Esophagus mucosa (tissue), 1 donor: Measurements from ENCODE around the gene PCSK6. TPM values are rescaled to one million over a fixed set of nuclear protein-coding genes. Genes with fewer than 3 reads are reported as not detected.
"Not testable (repeated sequence)": the region's sequence is repeated elsewhere in the genome, so short reads cannot be mapped to it uniquely, and the experiment has no call there.

Source experiments
- ATAC-seq: fragments of 200-7000 bp; cut with Tn5 transposase; one replicate; pipeline ENCODE4 v1.9.1; 2020
- total RNA-seq: library from RNA; stranded (reverse); gene quantifications from one replicate; pipeline ENCODE4 v1.2.4, GENCODE V29; 2023
- donor health status: DM: yes; HTN: yes; CAD: no.

Gene PCSK6
- total RNA-seq, 1 donor from 2014 or later = 6.7 TPM

DNA sequence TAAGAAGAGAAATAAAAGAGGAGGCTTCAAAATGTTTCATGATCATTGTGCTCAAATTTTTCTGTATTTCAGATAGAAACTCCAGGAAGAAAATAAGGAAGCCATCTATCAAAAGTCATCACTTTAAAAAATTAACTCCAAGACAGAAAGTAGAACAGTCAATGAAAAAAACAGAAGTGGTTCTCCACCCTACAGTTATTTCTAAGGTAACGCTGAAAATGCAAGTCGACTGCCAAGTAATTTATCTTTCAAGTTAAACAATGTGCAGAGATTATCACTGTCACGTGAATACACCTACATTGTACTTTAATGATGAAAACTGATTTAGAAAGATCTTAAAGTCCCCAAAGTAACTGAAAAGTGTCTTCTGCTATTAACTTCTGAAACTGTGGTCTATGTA lies 115.9 kb downstream of the PCSK6 start:
- no peak for ATAC-seq

DNA sequence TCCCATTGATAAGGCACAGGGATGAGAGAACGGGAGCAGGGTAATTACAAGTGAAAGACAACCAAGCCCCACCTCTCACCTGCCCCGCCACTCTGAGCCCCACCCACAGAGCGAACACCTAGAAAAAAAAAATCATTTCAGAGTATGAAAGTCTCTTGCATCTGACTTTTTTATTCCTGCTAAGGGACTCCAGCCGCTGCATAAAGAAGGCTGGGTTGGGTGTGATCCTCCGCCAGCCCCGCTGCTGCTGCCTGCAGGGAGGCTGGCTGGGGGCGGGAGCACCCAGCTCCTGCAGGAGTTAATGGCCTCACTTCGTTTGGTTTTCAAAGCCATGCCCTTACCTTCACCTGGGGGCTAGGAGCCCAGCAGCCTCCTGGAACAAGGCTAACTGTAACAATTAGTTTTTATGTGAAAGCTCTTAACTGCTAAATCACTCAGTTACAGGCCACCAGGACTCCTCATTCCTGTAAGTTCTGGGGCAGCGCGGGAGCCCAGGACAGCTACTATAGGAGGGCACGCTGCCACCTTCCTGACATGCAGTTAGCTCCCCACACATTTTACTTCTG lies 116.5 kb downstream of the PCSK6 start:
- ATAC-seq = no peak

DNA sequence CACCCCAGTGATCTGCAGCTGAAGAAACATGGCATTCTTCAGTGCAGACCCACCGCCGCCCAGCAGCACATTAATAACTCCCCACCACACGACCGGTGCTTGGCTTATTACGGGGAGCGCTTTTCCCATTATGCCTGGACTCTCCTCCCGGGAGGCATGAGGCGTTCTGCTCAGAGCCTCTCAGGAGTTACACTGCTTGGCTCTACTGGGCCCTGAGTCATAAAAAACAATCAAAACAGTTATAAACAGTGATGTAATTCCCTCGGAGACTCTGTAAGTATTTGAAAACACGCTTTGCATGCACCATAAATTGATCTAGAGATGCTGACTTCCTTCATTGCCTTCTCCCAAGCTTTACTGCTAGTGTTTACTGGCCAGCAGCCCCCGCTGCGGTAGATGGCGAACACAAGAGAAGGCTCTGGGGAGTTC lies 117.3 kb downstream of the PCSK6 start:
- no peak for ATAC-seq

DNA sequence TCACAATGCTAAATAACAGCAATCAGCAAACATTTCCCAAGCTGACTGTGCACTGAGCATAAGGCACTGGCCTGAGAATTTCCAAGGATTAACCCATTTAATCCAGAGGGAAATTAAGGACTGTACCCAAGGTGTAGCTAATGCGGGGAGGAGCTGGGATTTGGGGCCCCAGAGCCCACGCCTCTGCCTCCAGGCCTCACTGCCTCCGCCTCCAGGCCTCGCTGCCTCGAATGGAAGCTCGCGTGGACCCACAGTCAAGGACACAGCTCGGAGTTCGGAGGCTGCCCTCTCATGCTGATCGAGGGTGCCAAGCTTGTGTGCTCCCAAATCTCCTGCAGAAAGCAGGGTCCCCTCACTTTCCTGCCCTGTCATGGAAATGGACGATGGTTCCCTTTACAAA lies 118.0 kb downstream of the PCSK6 start:
- ATAC-seq = no peak

DNA sequence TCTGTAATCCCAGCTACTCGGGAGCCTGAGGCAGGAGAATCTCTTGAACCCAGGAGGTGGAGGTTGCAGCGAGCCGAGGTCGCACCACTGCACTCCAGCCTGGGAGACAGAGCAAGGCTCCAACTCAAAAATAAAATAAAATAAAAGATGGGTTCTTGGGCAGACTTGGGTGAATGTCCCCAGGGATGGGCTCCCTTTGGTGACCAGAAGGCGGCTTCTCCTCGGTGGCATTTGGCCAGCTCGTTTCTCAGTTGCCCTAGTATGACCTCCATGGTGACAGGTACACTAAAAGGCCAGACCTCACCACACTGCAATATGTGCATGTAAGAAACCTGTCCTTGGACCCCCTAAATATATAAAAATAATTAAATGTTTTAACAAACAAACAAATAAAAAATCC lies 118.4 kb downstream of the PCSK6 start:
- no peak for ATAC-seq

DNA sequence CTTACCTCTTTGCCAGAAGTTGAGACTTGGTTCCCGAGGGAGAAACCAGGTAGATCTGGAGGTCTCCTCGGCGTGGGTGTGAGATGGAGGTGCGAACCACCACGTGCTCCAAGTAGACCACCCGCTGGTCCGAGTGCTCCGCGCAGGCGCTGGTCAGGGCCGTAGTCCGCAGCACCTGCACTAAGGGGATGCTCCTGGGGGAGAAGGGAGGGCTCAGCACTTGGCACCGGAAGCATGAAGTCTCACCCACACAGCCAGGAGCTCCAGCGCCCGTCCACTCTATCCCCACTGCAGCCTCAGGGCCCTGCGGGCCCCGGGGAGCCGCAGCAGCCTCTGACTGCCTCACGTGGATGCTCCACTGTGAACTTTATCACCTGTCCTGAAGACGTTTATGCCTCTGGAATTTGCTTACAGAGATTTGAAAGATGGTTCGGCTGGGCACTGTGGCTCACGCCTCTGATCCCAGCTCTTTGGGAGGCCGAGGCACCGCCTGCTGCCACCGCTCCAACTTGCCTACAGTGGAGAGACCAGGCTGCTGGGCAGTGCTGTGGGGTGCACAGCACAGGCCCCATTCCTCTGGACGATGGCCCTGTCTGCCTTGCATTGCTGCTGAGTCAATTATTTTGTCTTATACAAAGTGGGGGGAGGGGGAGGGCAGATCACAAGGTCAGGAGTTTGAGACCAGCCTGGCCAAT lies 119.0 kb downstream of the PCSK6 start:
- no peak for ATAC-seq

DNA sequence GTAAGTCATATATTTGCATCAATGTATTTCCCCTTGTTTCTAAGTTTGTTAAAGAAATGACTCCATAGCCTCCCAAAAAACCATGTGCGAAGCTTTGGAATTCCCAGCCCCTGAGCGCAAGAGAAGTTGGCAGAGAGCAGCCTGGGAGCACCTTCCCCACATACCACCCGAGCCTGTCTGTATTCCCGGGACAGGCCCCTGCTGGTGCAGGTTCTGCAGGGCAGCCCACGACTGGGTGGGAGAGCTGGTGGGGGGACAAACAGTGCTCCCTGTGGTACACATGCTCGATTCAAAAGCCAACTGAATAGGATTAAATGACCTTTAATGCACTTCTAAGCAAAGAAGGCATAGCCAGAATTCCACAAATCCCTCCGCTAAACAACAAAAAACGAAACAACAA lies 119.8 kb downstream of the PCSK6 start:
- no peak for ATAC-seq

DNA sequence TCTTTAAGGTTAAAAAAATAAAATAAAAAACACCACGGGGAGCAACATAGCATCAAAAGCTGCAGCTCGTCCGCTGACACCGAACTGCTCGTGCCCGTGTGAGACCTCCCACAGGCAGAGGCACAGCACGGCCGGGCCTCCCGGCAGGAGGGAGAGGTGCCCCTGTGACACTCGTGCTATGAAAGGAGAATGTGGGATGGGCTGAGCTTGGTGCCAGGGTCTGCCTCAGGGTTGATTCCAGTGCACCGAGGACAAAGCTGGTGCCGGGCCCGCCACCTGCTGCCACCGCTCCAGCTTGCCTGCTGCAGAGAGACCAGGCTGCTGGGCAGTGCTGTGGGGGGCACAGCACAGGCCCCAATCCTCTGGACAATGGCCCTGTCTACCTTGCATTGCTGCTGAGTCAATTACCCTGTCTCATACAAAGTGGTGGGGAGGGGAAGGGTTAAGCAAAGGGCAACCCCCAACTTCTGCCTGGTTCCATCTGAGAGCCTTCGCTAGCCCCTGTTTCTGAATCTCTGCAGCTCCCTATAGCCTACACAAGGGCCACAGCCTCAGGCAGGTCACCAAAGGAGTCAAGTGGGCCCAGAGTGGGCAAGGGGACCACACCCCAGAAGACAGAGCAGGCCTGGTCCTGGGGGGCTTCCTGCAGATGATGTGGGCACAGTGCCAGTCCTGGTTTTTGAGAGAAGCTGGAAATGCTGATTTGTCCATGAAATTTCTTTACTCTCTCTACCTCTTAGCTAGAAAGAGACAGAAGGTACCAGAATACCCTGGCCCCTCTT lies 120.5 kb downstream of the PCSK6 start:
- ATAC-seq = no peak

DNA sequence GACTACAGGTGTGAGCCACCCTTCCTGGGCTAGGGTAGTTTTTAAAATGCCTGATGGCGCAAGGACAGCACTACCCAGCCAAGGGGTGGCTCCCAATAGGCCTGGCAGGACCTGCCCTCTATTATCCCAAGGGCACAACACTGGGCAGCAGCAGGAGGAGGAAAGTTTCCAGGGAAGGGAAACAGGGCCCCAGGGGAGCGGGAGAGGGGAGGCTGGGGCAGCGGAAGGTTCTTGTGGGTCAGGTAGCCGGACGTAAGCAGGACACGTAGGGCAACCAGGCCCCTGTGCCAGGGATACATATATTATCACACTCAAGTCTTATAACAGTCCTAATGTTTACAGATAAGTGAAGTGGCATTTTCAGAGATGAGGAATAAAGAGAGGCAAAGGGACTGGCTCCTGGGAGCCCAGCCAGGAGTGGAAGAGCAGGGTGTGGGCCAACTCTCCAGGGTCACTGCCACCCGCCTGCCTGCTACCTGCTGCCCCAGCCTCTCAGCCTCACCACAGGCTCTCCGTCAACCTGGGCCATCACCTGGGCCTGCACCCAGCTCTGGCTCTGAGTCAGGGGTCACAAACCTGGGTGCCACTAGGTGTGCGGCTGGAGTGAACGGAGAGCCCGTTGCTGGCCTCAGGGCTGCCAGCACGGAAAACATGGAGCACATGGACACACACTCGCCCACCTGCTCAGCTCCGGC lies 121.3 kb downstream of the PCSK6 start:
- ATAC-seq = no peak

DNA sequence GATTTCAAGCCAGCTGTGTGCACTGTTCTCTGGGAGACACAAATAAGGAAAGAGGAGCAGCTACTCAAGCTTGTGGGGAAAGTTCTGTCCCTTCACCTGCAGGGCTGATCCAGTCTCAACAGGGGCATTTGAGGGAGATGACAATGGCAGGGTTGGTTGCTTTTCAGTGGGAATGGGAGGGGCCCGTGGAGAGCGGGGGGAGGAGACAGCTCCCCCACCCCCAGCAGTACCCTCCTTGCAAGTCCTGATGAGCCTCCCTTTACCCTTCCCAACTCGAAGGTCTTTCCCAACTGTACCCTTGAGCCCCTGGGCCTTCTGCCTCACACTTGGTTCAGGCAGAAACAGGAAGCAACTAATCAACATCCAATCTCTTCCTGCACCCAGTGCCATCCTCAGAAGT lies 122.7 kb downstream of the PCSK6 start:
- no peak for ATAC-seq

DNA sequence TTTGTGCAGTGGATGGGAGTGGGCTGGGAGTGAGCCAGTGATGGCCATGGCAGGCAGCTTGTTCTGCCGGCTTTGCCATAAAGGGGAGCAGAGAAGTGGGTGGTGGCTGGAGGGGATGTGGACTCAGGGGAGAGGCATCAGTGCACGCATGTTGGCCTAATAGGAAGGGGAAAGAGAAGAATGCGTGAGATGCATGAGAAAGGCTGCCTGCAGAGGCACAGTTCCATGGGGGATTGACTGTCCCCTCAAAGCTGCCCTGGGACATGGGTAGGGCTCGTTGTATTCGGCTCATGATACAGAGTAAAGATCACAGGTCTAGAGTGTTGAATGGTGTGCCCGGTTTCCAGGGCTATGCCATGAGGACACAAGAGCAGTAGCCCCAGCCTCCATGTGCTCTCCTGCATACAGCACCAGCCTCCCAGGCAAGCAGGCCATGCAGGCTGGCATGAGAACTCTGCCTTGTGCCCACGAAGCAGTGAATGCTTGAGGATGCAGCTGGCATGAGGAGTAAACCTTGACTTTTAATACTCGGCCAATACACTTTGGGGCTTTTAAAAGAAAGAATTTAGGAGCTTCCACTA lies 126.4 kb downstream of the PCSK6 start:
- no peak for ATAC-seq

DNA sequence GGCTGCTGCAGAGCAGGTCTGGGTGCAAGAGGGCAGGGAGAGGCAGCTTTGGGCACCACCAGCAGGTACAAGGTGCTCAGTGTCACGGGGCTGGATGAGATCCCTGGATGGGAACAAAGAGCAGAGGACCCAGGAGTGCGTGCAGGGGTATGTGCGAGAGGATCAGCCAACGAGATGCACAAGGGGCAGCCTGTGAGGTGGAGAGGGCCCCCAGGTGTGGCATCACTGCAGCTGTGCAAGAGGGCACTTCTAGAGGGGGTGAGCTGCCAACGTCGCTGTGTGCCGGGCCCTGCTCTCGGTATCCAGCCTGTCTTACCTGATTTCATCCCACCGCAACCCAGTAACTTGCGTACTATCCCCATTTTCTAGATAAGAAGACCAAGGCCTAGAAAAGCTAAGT lies 127.1 kb downstream of the PCSK6 start:
- no peak for ATAC-seq

DNA sequence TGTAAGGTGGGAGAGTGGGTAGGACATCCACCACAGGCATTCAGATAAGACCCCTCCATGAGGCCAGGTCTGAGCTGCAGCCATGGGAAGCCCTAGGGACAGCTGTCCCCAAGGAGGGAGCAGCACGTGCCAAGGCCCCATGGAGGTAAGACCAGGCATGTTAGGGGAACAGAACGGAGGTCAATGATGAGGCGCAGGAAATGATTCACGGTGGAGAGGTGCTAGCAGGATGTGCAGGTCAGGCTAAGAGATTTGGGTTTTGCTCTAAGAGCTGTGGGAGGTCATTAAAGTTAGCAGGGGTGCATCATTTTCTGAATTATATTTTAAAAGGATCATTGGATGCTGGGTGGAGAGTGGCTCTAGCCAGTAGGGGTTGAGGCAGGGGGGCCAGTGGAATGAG lies 128.1 kb downstream of the PCSK6 start:
- no peak for ATAC-seq

DNA sequence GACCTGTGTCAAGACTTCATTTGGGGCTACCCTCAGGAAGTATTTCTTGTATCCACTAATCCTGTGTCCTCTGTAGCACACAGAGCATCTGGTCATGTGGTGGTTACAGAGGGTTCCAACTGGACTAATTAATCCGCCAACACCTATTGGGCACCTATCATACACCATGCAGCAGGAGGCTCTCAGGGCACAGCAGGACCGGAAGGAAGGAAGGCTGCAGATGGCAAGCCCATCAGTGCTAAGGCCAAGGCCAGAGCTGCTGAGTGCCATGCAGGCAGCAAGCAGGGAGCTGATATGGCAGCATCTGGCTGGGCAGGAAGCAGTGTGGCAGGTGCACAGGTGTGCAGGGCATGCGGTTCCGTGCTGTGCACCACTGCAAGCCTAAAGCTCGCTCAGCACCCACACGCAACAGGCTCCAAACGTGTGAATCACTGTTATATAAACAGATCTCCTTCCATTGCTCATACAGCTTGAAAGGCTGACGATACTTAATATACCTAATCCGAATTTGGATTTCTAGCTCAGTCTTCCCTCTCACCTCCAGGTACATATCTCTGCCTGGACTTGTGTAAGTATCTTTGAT lies 130.1 kb downstream of the PCSK6 start:
- peak; percentile 92 for ATAC-seq

DNA sequence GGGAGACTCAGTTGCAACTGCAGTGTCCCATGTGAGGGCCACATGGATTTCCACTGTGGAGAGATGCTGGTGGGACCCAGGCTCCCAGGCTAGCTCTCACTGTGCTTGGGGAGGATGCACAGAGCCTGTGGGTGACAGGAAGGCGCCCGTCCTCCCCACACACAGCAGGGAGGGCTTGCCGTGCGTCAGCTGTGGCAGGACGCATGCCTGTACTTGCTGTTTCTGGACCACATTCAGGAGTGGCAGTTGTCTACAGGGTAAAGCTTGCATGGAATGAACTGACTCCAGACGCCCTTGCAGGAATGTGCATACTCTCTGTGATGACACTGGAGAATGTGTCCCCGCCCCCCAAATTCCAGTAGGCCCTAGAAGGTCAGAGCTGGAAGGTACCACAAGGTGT lies 130.6 kb downstream of the PCSK6 start:
- peak; percentile 78 for ATAC-seq

DNA sequence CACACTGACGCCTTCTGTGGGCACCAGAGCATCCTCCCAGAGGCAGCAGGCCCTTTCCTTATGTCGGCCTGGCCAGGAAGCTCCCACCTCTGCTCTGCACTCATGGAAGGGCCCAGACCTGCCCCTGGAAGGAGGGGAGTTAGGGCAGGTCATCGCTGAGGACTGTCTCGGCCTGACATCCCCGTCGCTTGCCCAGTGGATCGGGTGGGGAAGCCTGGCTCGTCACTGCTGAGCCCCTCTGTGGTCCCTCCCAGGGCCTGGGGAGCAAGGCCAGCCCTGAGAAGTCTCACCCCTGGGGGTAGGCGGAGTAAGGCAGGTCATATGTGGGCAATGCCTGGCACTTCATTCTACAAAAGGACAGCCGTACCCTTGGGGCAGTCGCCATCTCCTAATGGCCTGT lies 131.6 kb downstream of the PCSK6 start:
- no peak for ATAC-seq

DNA sequence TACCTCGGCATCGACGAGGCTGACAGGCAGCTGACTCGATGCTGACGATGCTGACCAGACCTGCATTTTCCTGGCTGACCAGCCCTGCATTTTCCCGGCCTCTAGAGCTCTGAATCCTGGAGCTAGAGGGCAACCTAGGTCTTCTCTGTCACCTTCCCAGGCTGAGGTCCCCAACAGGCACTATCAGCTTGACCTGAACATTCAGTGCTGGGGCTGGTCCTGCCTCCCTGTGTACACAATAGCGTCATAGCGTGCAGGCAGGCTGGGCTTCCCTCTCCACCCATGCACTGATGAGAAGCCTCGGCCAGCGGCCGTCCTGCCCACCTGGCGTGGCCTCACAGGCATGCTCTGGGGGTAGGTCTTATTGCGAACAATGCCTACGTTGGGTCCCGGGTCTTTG lies 132.2 kb downstream of the PCSK6 start:
- ATAC-seq = no peak

DNA sequence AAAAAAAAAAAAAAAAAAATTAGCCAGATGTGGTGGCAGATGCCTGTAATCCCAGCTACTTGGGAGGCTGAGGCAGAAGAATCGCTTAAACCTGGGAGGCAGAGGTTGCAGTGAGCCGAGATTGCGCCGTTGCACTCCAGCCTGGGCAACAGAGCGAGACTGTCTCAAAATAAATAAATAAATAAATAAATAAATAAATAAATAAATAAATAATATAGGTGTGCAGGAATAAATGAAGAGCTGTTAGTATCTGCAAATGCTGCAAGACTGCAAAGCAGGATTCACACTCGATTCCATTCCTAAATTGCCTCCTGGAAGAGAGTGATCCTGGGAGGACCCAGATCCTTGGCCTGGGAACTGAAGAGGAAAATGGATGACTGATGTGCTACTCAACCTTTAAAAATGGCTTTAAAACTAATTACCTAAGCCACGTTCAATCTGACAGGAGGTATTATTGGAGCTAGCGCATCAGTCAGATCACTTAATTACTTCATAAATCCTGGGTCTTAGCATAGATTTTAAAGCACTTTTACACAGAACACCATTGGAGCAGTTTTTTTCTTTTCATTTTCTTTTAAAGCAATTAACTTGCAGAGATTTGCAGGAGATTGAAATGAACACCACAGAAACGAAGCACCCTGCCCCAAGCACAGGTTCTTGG lies 132.9 kb downstream of the PCSK6 start:
- ATAC-seq = not testable (repeated sequence)

DNA sequence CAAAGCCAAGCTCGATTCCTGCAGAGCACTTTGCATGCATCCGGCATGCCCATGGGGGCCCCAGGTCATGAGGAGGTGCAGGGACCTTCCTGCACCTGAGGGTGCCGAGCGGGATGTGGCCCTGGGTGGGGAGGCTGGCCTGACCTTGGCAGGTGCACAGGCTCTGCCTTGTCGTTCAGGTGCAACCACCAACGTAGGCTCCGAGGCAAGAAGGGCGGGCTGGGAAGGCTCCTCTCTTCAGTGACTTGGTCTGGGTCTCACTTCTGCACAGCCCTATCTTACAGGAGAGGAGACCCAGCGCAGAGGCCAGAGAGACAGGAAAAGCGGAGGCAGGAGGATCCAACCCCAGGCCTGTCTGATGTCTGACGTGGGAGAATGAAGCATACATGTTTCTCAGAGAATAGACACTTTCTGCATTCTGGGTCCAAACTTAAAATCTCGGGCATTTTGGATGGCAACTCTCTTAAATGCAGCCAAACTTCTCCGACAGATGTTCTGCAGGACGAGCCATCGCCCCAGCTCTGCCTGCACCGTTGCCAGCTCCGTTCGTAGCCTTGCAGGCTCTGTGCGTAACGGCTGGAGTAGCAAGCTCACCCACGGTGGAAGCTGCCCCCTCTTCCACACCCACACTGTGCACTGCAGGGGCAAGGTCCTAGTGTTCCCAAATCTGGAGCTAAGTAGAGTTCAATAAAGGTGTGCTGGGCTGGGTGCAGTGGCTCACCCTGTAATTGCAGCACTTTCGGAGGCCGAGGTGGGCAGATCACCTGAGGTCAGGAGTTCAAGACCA lies 133.6 kb downstream of the PCSK6 start:
- no peak for ATAC-seq

DNA sequence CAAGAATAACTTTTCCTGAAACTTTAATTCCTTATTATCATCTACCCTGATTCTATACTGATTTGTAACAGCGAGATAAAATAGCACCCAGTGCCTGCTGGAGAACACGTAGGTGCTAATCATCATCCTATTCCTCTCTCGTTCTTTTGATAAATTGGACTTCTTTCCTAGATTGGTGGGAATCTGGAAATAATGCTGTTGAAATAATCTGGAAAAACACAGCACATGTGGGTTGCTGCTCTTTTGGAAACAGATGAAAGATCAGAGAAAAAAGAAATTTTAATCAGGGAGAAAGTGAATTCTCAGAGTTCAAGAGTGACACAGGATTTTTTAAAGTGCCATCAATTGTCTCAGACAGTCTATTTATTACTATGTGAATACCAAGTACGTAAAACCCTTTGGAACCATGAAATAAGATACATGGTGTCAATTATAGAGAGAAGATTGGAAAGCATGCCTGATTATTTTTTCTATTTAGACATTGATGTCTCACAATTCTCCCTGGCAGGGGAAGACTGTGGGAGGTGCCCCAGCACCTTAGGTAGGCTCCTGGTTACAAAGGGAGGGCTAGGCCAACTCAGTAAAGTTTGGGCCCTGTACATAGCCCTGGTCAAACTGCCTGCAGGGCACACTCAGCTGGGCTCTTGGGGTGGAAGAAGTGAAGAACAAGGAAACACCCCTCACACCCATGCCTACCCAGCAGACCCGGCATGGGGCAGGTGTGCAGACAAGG lies 134.4 kb downstream of the PCSK6 start:
- ATAC-seq = no peak
